ENCODE results near the gene VWA1. TPM values are rescaled to one million over a fixed set of nuclear protein-coding genes. Genes with fewer than 3 reads are reported as not detected.
"Not testable (repeated sequence)": the region's sequence is repeated elsewhere in the genome, so short reads cannot be mapped to it uniquely, and the experiment has no call there.

The VWA1 gene
- total and polyA plus RNA-seq, 4 donors: 18.3 to 81.3 (median 32.2) TPM

- WGBS: 98% methylated on average over 14 of the region's 14 CpGs
- H3K27ac ChIP-seq (ENCODE audit: low read depth in 1 of 2, low read length in 2 of 2): no peak overlapping the region
These were observed 47.4 kb downstream of the VWA1 start for GRCh38 chr1:1482856-1483255.

GRCh38 chr1:1483714-1484113 is 48.2 kb downstream of the VWA1 start:
- no peaks in the 10 kb centered on the region for H3K27me3 ChIP-seq (ENCODE audit: control insufficient read depth in 4 of 4, insufficient read depth in 4 of 4, low read length in 3 of 4)
- H3K4me1 ChIP-seq (ENCODE audit: control insufficient read depth in 4 of 4, insufficient read depth in 4 of 4, low read length in 3 of 4): peaks cover 3 to 12% (median 5%) of the 10 kb centered on the region in 4 donors
- TF ChIP-seq FOXA2 (IDR thresholded peaks at IDR 0.05): no peak
- no peak for TF ChIP-seq TAF1 (conservative IDR thresholded peaks at IDR 0.05)
- no peak for TF ChIP-seq ATF3 (IDR thresholded peaks at IDR 0.05)
- TF ChIP-seq EGR1 (IDR thresholded peaks at IDR 0.05; ENCODE audit: low read depth in 2 of 2): no peak
- TF ChIP-seq HNF4A (conservative IDR thresholded peaks at IDR 0.05): no peak
- TF ChIP-seq, protein P1, sequence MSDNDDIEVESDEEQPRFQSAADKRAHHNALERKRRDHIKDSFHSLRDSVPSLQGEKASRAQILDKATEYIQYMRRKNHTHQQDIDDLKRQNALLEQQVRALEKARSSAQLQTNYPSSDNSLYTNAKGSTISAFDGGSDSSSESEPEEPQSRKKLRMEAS (IDR thresholded peaks at IDR 0.05): no peak
- H3K9me3 ChIP-seq (ENCODE audit: control insufficient read depth in 4 of 4, low read length in 3 of 4): no peaks in the 10 kb centered on the region
- no peak overlapping the region for H3K27ac ChIP-seq (ENCODE audit: low read depth in 1 of 2, low read length in 2 of 2)
- WGBS: 97% methylated on average over 16 of the region's 16 CpGs
- peaks cover 9 to 35% (median 22%) of the 10 kb centered on the region in 4 donors for H3K36me3 ChIP-seq (ENCODE audit: control insufficient read depth in 4 of 4, insufficient read depth in 3 of 4, low read depth in 1 of 4, low read length in 3 of 4)
- DNase-seq (ENCODE audit: low spot score): no peak
- no peak overlapping the region for H3K9ac ChIP-seq (ENCODE audit: low read depth in 1 of 2, low read length in 2 of 2)
- H3K4me3 ChIP-seq (ENCODE audit: low read depth in 1 of 3, low read length in 3 of 3): no peak overlapping the region

More at GRCh38 chr1:1482856-1483255, 47.4 kb downstream of the VWA1 start:
- Histone ChIP-seq H3K4me1 (ENCODE audit: control insufficient read depth in 4 of 4, insufficient read depth in 4 of 4, low read length in 3 of 4) (peaks cover 3 to 12% (median 5%) of the 10 kb centered on the region in 4 donors), H3K4me3 (ENCODE audit: low read depth in 1 of 3, low read length in 3 of 3) (no peak overlapping the region), H3K9me3 (ENCODE audit: control insufficient read depth in 4 of 4, low read length in 3 of 4) (no peaks in the 10 kb centered on the region), H3K9ac (ENCODE audit: low read depth in 1 of 2, low read length in 2 of 2) (no peak overlapping the region), H3K27me3 (ENCODE audit: control insufficient read depth in 4 of 4, insufficient read depth in 4 of 4, low read length in 3 of 4) (no peaks in the 10 kb centered on the region), H3K36me3 (ENCODE audit: control insufficient read depth in 4 of 4, insufficient read depth in 3 of 4, low read depth in 1 of 4, low read length in 3 of 4) (peaks cover 12 to 37% (median 22%) of the 10 kb centered on the region in 4 donors)
- TF ChIP-seq ATF3 (IDR thresholded peaks at IDR 0.05): no peak
- no peak for TF ChIP-seq REST (IDR thresholded peaks at IDR 0.05)
- no peak for TF ChIP-seq GABPA (IDR thresholded peaks at IDR 0.05 in 1 of 2, conservative IDR thresholded peaks at IDR 0.05 in 1 of 2)
- no peak for TF ChIP-seq EGR1 (IDR thresholded peaks at IDR 0.05; ENCODE audit: low read depth in 2 of 2)
- TF ChIP-seq JUND (IDR thresholded peaks at IDR 0.05): no peak
- DNase-seq (ENCODE audit: low spot score): no peak

GRCh38 chr1:1484976-1485750 is 49.7 kb downstream of the VWA1 start:
- H3K27me3 ChIP-seq (ENCODE audit: control insufficient read depth in 4 of 4, insufficient read depth in 4 of 4, low read length in 3 of 4); H3K9ac ChIP-seq (ENCODE audit: low read depth in 1 of 2, low read length in 2 of 2); DNase-seq (ENCODE audit: low spot score); H3K27ac ChIP-seq (ENCODE audit: low read depth in 1 of 2, low read length in 2 of 2); H3K9me3 ChIP-seq (ENCODE audit: control insufficient read depth in 4 of 4, low read length in 3 of 4); H3K4me3 ChIP-seq (ENCODE audit: low read depth in 1 of 3, low read length in 3 of 3): not testable (repeated sequence)
- Histone ChIP-seq H3K4me1 (ENCODE audit: control insufficient read depth in 4 of 4, insufficient read depth in 4 of 4, low read length in 3 of 4) (peaks cover 3 to 12% (median 5%) of the 10 kb centered on the region in 4 donors), H3K36me3 (ENCODE audit: control insufficient read depth in 4 of 4, insufficient read depth in 3 of 4, low read depth in 1 of 4, low read length in 3 of 4) (peaks cover 9 to 38% (median 22%) of the 10 kb centered on the region in 4 donors)
- WGBS: 97% methylated on average over 42 of the region's 46 CpGs

- H3K27me3 ChIP-seq (ENCODE audit: control insufficient read depth in 4 of 4, insufficient read depth in 4 of 4, low read length in 3 of 4); DNase-seq (ENCODE audit: low spot score); H3K9me3 ChIP-seq (ENCODE audit: control insufficient read depth in 4 of 4, low read length in 3 of 4); H3K4me3 ChIP-seq (ENCODE audit: low read depth in 1 of 3, low read length in 3 of 3); H3K27ac ChIP-seq (ENCODE audit: low read depth in 1 of 2, low read length in 2 of 2); H3K9ac ChIP-seq (ENCODE audit: low read depth in 1 of 2, low read length in 2 of 2): not testable (repeated sequence)
- WGBS: 97% methylated on average over 31 of the region's 31 CpGs
- Histone ChIP-seq H3K4me1 (ENCODE audit: control insufficient read depth in 4 of 4, insufficient read depth in 4 of 4, low read length in 3 of 4) (peaks cover 3 to 12% (median 5%) of the 10 kb centered on the region in 4 donors), H3K36me3 (ENCODE audit: control insufficient read depth in 4 of 4, insufficient read depth in 3 of 4, low read depth in 1 of 4, low read length in 3 of 4) (peaks cover 12 to 37% (median 22%) of the 10 kb centered on the region in 4 donors)
These were observed 50.3 kb downstream of the VWA1 start for GRCh38 chr1:1485755-1486317.

Measured in liver (tissue), 9 donors.